Measurements from ENCODE around the gene PTCD3.

PTCD3 gene

GRCh38 chr2:86143926-86144685, 38.1 kb downstream of the PTCD3 start:
- no peak for DNase-seq (ENCODE audit: low read depth)

DNA sequence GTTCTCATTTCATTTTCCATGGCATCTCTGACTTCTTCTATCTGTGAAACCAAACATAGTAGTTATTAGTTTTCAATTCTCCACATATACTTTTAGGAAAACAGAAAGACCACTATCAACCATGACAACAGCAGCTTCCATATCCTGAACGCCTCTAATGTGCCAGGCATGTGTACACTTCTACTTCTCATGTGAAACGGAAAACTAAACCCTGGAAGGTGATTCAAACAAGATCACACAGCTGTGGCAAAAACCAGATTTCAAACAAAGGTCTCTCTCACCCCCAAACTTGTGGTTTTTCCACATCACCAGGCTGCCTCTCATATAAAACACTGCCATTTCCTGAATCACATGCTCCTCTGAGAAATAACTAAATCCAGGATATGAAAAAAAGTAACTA, 41.8 kb downstream of the PTCD3 start:
- DNase-seq (ENCODE audit: low read depth): no peak

DNA sequence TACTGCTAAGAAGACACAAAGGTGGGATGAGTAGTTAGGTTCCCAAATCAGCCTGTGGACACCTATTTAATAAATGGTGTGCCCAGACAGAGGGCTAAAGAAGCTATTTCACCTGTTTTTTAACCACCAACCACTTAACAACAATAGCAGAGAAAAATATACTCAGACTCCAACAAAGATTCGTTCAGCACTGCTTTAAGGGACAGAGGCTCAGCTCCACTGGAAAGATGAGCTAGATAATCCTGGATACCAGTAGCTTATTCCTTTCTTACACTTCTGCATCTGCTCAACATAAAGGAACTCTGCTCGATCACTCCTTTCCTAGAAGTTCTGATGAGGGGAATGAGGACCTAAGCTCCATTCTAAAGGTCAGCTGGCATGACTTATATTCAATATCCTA, 44.5 kb downstream of the PTCD3 start:
- no peak for DNase-seq (ENCODE audit: low read depth)

GRCh38 chr2:86157009-86157556, 51.0 kb downstream of the PTCD3 start:
- peak; percentile 21 for DNase-seq (ENCODE audit: low read depth)

DNA sequence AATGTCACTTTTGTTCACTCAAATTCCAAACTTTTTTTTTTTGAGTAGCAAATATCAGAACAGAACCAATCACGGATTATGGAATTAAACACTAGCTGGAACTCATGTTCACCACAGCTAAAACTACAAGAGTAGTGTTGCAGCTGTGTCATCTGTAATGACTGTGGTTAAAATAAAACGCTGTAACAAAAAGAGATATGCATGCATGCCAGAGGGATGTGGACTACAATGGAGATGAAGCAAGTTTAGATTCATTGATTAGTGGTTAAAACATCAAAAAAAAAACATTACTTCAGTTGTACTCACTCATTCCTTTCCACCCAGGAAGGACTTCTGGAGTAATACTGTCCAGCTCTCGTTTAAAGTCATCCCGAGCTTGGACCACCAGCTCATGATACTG, 52.3 kb downstream of the PTCD3 start:
- no peak for DNase-seq (ENCODE audit: low read depth)

GRCh38 chr2:86160156-86160952, 54.3 kb downstream of the PTCD3 start:
- peak; percentile 95 for DNase-seq (ENCODE audit: low read depth)

- DNase-seq (ENCODE audit: low read depth): no peak
Observed at GRCh38 chr2:86170449-86170848, 64.4 kb downstream of the PTCD3 start.

GRCh38 chr2:86171295-86171694, 65.3 kb downstream of the PTCD3 start:
- no peak for DNase-seq (ENCODE audit: low read depth)

GRCh38 chr2:86172610-86173009, 66.6 kb downstream of the PTCD3 start:
- DNase-seq (ENCODE audit: low read depth): no peak

GRCh38 chr2:86174445-86174844, 68.4 kb downstream of the PTCD3 start:
- DNase-seq (ENCODE audit: low read depth): no peak

DNA sequence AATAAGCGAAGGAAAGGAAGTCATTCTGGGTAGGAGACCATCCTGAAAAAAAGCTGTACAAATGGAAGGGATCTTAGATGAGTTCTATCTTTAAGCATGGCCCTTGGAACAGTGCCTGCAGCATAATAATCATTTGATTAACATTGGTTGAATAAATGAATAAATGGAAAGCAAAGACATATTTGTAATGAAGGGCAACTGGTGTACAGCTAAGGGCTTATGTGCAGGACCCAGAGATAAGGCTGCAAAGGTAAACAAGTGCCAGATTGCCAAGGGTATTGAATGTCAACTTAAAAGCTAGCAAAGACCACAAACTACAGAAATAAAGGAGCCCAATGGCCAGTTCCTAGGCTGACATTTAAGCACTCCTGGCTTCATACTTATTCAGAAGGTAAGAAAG, 69.8 kb downstream of the PTCD3 start:
- DNase-seq (ENCODE audit: low read depth): no peak

- peak; percentile 45 for DNase-seq (ENCODE audit: low read depth)
Observed at GRCh38 chr2:86176597-86176996, 70.6 kb downstream of the PTCD3 start.

GRCh38 chr2:86185517-86186212, 79.6 kb downstream of the PTCD3 start:
- no peak for DNase-seq (ENCODE audit: low read depth)

GRCh38 chr2:86186431-86186830, 80.4 kb downstream of the PTCD3 start:
- no peak for DNase-seq (ENCODE audit: low read depth)

DNA sequence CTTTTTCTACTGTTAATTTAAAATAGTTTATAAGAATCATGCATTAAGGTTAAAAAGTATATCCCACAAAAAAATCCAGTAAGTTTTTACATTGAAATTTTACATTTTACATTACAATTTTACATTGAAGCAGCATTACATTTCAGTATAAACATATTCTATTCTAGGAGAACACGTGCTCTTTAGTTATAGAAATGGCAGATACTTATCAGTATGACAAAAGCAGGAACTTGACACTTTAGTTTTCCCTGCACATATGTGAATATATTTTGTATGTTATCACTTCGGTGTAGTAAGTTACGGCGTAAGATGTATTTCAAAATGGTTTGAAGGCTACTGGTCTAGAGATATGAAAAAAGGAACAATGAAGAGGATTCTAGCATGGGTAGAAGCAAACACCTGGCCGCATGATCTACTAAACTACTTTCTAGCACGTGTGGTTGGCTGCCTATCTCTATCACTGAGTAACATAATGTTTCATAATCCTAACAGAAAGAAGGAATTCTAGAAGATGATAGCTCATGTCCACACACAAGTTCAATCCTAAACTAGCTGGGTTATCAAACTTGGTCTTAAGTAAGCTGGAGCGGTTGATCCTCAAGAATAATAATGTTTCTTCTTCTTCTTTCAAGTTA, 83.9 kb downstream of the PTCD3 start:
- no peak for DNase-seq (ENCODE audit: low read depth)

Data from amniotic epithelial cell (primary cell).